Fibroblast of lung (primary cell): Measurements from ENCODE around the gene HIPK3. TPM values are rescaled to one million over a fixed set of nuclear protein-coding genes. Genes with fewer than 3 reads are reported as not detected.

Source experiments
- DNase-seq, 2 donors: peaks; one replicate each; pipeline versions ENCODE4 v3.0.0 to v3.0.0-alpha.2; 2010; ENCODE audit warnings: low read depth in 2 of 2
- H2AFZ ChIP-seq: 2 replicates; pipeline ENCODE4 v1.5.1; 2012; ENCODE audit warnings: low read length, control low read depth, inconsistent platforms
- H3K27ac ChIP-seq: 2 replicates; pipeline ENCODE4 v1.5.1; 2011; ENCODE audit warnings: low read length, control low read depth; ENCODE audit not compliant: insufficient read depth
- H3K27me3 ChIP-seq: 2 replicates; pipeline ENCODE4 v1.5.1; 2011; ENCODE audit warnings: mild to moderate bottlenecking, low read length; ENCODE audit not compliant: control insufficient read depth, insufficient read depth
- H3K36me3 ChIP-seq: 2 replicates; pipeline ENCODE4 v1.5.1; 2011; ENCODE audit warnings: low read length; ENCODE audit not compliant: control insufficient read depth, insufficient read depth
- H3K4me1 ChIP-seq: 2 replicates; pipeline ENCODE4 v1.5.1; 2011; ENCODE audit warnings: low read length; ENCODE audit not compliant: control insufficient read depth, insufficient read depth; ENCODE audit errors: extremely low read depth
- H3K4me2 ChIP-seq: 2 replicates; pipeline ENCODE4 v1.5.1; 2011; ENCODE audit warnings: low read length, control low read depth; ENCODE audit not compliant: insufficient read depth; ENCODE audit errors: extremely low read depth
- H3K4me3 ChIP-seq, 4 experiments: fragments of 200-600 bp in 1 of 4; sonication (generic) in 1 of 4; replicated peaks in 1 of 4; 2 replicates each; pipeline ENCODE4 v1.5.1; 2011 to 2016; ENCODE audit warnings: low read length in 4 of 4, low read depth in 3 of 4, mild to moderate bottlenecking in 3 of 4, control low read depth in 2 of 4, inconsistent platforms in 1 of 4, mixed read lengths in 1 of 4; ENCODE audit not compliant: insufficient read depth in 1 of 4; ENCODE audit errors: control extremely low read depth in 1 of 4
- H3K79me2 ChIP-seq: 2 replicates; pipeline ENCODE4 v1.5.1; 2012; ENCODE audit warnings: mild to moderate bottlenecking, low read length, inconsistent platforms; ENCODE audit not compliant: control insufficient read depth, insufficient read depth
- H3K9ac ChIP-seq: 2 replicates; pipeline ENCODE4 v1.5.1; 2011; ENCODE audit warnings: mild to moderate bottlenecking, low read length, control low read depth; ENCODE audit not compliant: insufficient read depth
- H3K9me3 ChIP-seq: 2 replicates; pipeline ENCODE4 v1.5.1; 2012; ENCODE audit warnings: low read depth, low read length; ENCODE audit not compliant: control insufficient read depth, insufficient read depth
- H4K20me1 ChIP-seq: 2 replicates; pipeline ENCODE4 v1.5.1; 2011; ENCODE audit warnings: low read length; ENCODE audit not compliant: control insufficient read depth, insufficient read depth; ENCODE audit errors: extremely low read depth
- EZH2 ChIP-seq: IDR thresholded peaks from 2 replicates; pipeline ENCODE4 v1.5.1; 2012; ENCODE audit warnings: low read length, control low read depth, mild to moderate bottlenecking; ENCODE audit errors: missing control alignments
- polyA plus RNA-seq, 2 donors: library from polyadenylated mRNA; depleted of rRNA in 1 of 2; stranded (reverse) in 1 of 2; unstranded in 1 of 2; fragments of >200 nt; gene quantifications; 2 replicates each; pipeline ENCODE4 v1.2.1, GENCODE V29; 2011 to 2012; ENCODE audit warnings: missing spikeins in 1 of 2
- total RNA-seq: library from RNA; depleted of rRNA; stranded (reverse); fragments of >200 nt; gene quantifications from 2 replicates; pipeline ENCODE4 v1.2.1, GENCODE V29; 2014
- TF ChIP-seq, protein P1 (sequence below), 2 donors: IDR thresholded peaks in 1 of 2; conservative IDR thresholded peaks in 1 of 2; 1 replicate in 1 of 2; 2 replicates in 1 of 2; pipeline ENCODE4 v1.5.1; 2011 to 2012; ENCODE audit warnings: low read length in 2 of 2, control low read depth in 1 of 2, inconsistent platforms in 1 of 2, low read depth in 1 of 2, mild to moderate bottlenecking in 1 of 2

The HIPK3 gene
- total and polyA plus RNA-seq, 2 donors (not counting 1 experiment from before 2014, with no cell fraction given), result 24.5 to 89.8 TPM

DNA sequence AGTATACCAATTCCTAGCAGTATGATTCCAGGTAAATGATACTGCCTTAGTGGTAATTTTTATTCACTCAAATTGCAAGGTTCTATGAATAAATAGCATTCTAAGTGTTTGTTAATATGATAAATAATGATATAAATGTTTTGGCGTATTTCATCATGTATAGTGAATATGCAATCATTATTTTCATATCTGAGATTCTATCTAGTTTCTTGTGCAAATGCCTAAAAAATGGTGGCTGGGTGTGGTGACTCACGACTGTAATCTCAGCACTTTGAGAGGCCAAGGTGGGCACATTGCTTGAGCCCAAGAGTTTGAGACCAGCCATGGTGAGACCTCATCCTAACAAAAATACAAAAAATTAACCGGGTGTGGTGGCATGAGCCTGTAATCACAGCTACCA is 13.9 kb downstream of the HIPK3 start:
- Histone ChIP-seq H3K36me3 (no peaks in the 10 kb centered on the region), H3K9me3 (no peaks in the 10 kb centered on the region), H3K4me3 (no peak overlapping the region), H2AFZ (no peak overlapping the region), H3K4me1 (no peaks in the 10 kb centered on the region), H4K20me1 (peaks cover 4% of the 10 kb centered on the region), H3K79me2 (peaks cover 84% of the 10 kb centered on the region), H3K27me3 (no peaks in the 10 kb centered on the region), H3K9ac (no peak overlapping the region), H3K4me2 (no peak overlapping the region), H3K27ac (no peak overlapping the region)
- TF ChIP-seq EZH2, result no peak
- TF ChIP-seq, protein P1, sequence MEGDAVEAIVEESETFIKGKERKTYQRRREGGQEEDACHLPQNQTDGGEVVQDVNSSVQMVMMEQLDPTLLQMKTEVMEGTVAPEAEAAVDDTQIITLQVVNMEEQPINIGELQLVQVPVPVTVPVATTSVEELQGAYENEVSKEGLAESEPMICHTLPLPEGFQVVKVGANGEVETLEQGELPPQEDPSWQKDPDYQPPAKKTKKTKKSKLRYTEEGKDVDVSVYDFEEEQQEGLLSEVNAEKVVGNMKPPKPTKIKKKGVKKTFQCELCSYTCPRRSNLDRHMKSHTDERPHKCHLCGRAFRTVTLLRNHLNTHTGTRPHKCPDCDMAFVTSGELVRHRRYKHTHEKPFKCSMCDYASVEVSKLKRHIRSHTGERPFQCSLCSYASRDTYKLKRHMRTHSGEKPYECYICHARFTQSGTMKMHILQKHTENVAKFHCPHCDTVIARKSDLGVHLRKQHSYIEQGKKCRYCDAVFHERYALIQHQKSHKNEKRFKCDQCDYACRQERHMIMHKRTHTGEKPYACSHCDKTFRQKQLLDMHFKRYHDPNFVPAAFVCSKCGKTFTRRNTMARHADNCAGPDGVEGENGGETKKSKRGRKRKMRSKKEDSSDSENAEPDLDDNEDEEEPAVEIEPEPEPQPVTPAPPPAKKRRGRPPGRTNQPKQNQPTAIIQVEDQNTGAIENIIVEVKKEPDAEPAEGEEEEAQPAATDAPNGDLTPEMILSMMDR (conservative IDR thresholded peaks at IDR 0.05 in 1 of 2, IDR thresholded peaks at IDR 0.05 in 1 of 2; ENCODE audit: low read depth in 1 of 2, low read length in 2 of 2), result no peak
- no peak for DNase-seq

DNA sequence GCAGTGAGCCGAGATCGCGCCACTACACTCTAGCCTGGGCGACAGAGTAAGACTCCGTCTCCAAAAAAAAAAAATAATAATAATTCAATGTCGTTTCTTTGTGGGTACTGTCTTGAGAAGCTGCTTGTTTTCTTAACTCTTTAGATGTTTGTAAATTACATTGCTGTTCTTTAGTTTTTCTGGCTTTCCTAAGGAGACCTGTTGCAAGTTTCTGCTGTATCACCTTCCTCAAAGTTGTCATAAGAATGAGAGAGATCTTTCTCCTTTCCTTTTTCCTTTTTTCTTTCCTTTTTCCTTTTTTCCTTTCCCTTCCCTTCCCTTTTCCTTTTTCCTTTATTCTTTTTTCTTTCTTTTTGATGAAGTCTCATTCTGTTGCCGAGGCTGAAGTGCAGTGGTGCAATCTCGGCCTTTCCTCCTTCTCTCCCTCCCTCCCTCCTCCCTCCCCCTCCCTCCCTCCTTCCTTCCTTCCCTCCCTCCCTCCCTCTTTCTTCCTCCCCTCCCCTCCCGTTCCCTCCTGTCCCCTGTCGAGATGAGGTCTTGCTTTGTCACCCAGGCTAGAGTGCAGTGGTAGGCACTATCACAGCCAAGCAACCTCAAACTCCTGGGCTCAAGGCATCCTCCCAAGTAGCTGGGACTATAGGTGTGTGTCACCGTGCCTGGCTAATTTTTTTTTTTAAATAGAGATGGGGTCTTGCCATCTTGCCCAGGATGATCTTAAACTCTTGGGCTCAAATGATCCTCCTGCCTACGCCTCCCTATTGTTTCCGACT is 15.3 kb downstream of the HIPK3 start:
- TF ChIP-seq, protein P1 (conservative IDR thresholded peaks at IDR 0.05 in 1 of 2, IDR thresholded peaks at IDR 0.05 in 1 of 2; ENCODE audit: low read depth in 1 of 2, low read length in 2 of 2), result no peak
- no peak for TF ChIP-seq EZH2
- no peak overlapping the region for H3K4me3 ChIP-seq
- H3K9ac ChIP-seq, result no peak overlapping the region
- H2AFZ ChIP-seq, result no peak overlapping the region
- no peak for DNase-seq
- no peak overlapping the region for H3K4me2 ChIP-seq
- H3K9me3 ChIP-seq, result no peaks in the 10 kb centered on the region
- H3K36me3 ChIP-seq, result no peaks in the 10 kb centered on the region
- peaks cover 86% of the 10 kb centered on the region for H3K79me2 ChIP-seq
- no peak overlapping the region for H3K27ac ChIP-seq
- H4K20me1 ChIP-seq, result peaks cover 6% of the 10 kb centered on the region
- no peaks in the 10 kb centered on the region for H3K4me1 ChIP-seq
- H3K27me3 ChIP-seq, result no peaks in the 10 kb centered on the region

DNA sequence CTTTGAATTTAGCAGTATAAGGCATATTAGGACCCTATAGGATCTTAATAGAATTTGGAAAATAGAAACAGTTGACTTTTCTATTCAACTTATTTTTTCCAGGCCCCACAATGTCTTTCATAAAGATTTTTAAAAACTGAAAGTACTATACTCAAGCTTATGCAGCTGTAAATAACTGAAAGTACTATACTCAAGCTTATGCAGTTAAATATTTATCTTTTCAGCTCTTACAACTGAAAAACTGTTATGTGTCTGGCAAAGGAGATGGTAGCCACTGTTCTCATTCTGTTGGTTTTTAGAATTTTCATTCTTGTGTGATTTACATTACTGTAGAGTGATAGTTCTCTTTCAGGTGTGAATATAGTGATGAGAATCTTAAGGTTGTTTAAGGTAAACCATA is 16.5 kb downstream of the HIPK3 start:
- Histone ChIP-seq H3K79me2 (peaks cover 84% of the 10 kb centered on the region), H3K4me3 (no peak overlapping the region), H3K9ac (no peak overlapping the region), H3K27me3 (no peaks in the 10 kb centered on the region), H3K4me1 (no peaks in the 10 kb centered on the region), H2AFZ (no peak overlapping the region), H3K9me3 (no peaks in the 10 kb centered on the region), H3K27ac (no peak overlapping the region), H3K36me3 (no peaks in the 10 kb centered on the region), H3K4me2 (no peak overlapping the region), H4K20me1 (peaks cover 6% of the 10 kb centered on the region)
- DNase-seq, result no peak
- TF ChIP-seq, protein P1 (conservative IDR thresholded peaks at IDR 0.05 in 1 of 2, IDR thresholded peaks at IDR 0.05 in 1 of 2; ENCODE audit: low read depth in 1 of 2, low read length in 2 of 2), result no peak
- TF ChIP-seq EZH2, result no peak
